Neuronal stem cell (in vitro differentiated cells): ENCODE data around the gene LBX1.

Source experiments
- DNase-seq: peaks from one replicate; pipeline ENCODE4 v3.0.0-alpha.2; 2013; ENCODE audit warnings: low spot score
- H2AFZ ChIP-seq: one replicate; pipeline ENCODE4 v1.6.1; 2013; ENCODE audit warnings: mild to moderate bottlenecking, low read length, inconsistent platforms
- H2AK5ac ChIP-seq: 2 replicates; pipeline ENCODE4 v1.6.1; 2013; ENCODE audit warnings: low read depth, mild to moderate bottlenecking, inconsistent platforms, low read length, moderate library complexity, mixed read lengths
- H2BK120ac ChIP-seq: 2 replicates; pipeline ENCODE4 v1.6.1; 2013; ENCODE audit warnings: low read depth, mild to moderate bottlenecking, inconsistent platforms, low read length, moderate library complexity, mixed read lengths
- H2BK12ac ChIP-seq: one replicate; pipeline ENCODE4 v1.6.1; 2013; ENCODE audit warnings: low read length, inconsistent platforms
- H2BK15ac ChIP-seq: 2 replicates; pipeline ENCODE4 v1.6.1; 2013; ENCODE audit warnings: mild to moderate bottlenecking, low read length, inconsistent platforms, mixed read lengths
- H2BK5ac ChIP-seq: one replicate; pipeline ENCODE4 v1.6.1; 2013; ENCODE audit warnings: inconsistent platforms, mild to moderate bottlenecking, low read length, moderate library complexity
- H3K14ac ChIP-seq: one replicate; pipeline ENCODE4 v1.6.1; 2013; ENCODE audit warnings: low read length, inconsistent platforms
- H3K18ac ChIP-seq: 2 replicates; pipeline ENCODE4 v1.6.1; 2013; ENCODE audit warnings: low read length, inconsistent platforms
- H3K23ac ChIP-seq: 2 replicates; pipeline ENCODE4 v1.6.1; 2013; ENCODE audit warnings: low read depth, mild to moderate bottlenecking, mixed read lengths, low read length, inconsistent platforms; ENCODE audit not compliant: poor library complexity
- H3K27ac ChIP-seq: replicated peaks from 3 replicates; pipeline ENCODE4 v1.5.1; 2013; ENCODE audit warnings: low read length, inconsistent platforms
- H3K27me3 ChIP-seq, 3 experiments: 2 replicates each; pipeline ENCODE4 v1.6.1; 2013; ENCODE audit warnings: low read length in 3 of 3, mild to moderate bottlenecking in 2 of 3, inconsistent platforms in 1 of 3, low read depth in 1 of 3, mixed read lengths in 1 of 3, moderate library complexity in 1 of 3; ENCODE audit not compliant: control insufficient read depth in 3 of 3, insufficient read depth in 3 of 3
- H3K36me3 ChIP-seq, 2 donors: replicated peaks in 1 of 2; 2 replicates each; pipeline ENCODE4 v1.6.1; 2013; ENCODE audit warnings: low read length in 2 of 2; ENCODE audit not compliant: control insufficient read depth in 2 of 2, insufficient read depth in 2 of 2
- H3K4ac ChIP-seq: 2 replicates; pipeline ENCODE4 v1.6.1; 2013; ENCODE audit warnings: inconsistent platforms, mild to moderate bottlenecking, low read length, moderate library complexity
- H3K4me1 ChIP-seq, 2 donors: 1 replicate in 1 of 2; 2 replicates in 1 of 2; pipeline ENCODE4 v1.6.1; 2013; ENCODE audit warnings: low read length in 2 of 2, low read depth in 1 of 2; ENCODE audit not compliant: control insufficient read depth in 2 of 2, insufficient read depth in 1 of 2
- H3K4me2 ChIP-seq: one replicate; pipeline ENCODE4 v1.6.1; 2013; ENCODE audit warnings: mild to moderate bottlenecking, low read length, inconsistent platforms; ENCODE audit not compliant: insufficient read depth, poor library complexity, severe bottlenecking
- H3K4me3 ChIP-seq, 2 donors: 2 replicates each; pipeline ENCODE4 v1.5.1; 2013; ENCODE audit warnings: low read length in 2 of 2, mild to moderate bottlenecking in 2 of 2, inconsistent platforms in 1 of 2, moderate library complexity in 1 of 2
- H3K79me1 ChIP-seq: one replicate; pipeline ENCODE4 v1.6.1; 2013; ENCODE audit warnings: low read depth, mild to moderate bottlenecking, inconsistent platforms, low read length, moderate library complexity
- H3K9ac ChIP-seq: one replicate; pipeline ENCODE4 v1.6.1; 2013; ENCODE audit warnings: mild to moderate bottlenecking, low read depth, low read length, inconsistent platforms; ENCODE audit not compliant: poor library complexity
- H3K9me3 ChIP-seq, 2 donors: replicated peaks in 1 of 2; 2 replicates each; pipeline versions ENCODE3 to v1.6.1; 2013; ENCODE audit warnings: low read length in 2 of 2, mild to moderate bottlenecking in 2 of 2, inconsistent platforms in 1 of 2, low read depth in 1 of 2, mixed read lengths in 1 of 2, moderate library complexity in 1 of 2; ENCODE audit not compliant: control insufficient read depth in 2 of 2, insufficient read depth in 1 of 2
- H4K8ac ChIP-seq: one replicate; pipeline ENCODE4 v1.6.1; 2013; ENCODE audit warnings: low read depth, mild to moderate bottlenecking, inconsistent platforms, low read length, moderate library complexity
- H4K91ac ChIP-seq: one replicate; pipeline ENCODE4 v1.6.1; 2013; ENCODE audit warnings: low read length, low read depth, mild to moderate bottlenecking, inconsistent platforms; ENCODE audit not compliant: poor library complexity
- WGBS, 2 donors: extraction: QIAGEN DNeasy Blood & Tissue Kit; methylation state at CpG; one replicate each; pipeline ENCODE4 v1.1.7; 2013; ENCODE audit warnings: missing lambda C conversion rate in 2 of 2, mixed read lengths in 1 of 2; ENCODE audit not compliant: insufficient read length in 2 of 2, insufficient replicate concordance in 1 of 2; ENCODE audit errors: extremely low coverage in 2 of 2; 5-methylcytosine and 5-hydroxymethylcytosine counted together

Gene LBX1

DNA sequence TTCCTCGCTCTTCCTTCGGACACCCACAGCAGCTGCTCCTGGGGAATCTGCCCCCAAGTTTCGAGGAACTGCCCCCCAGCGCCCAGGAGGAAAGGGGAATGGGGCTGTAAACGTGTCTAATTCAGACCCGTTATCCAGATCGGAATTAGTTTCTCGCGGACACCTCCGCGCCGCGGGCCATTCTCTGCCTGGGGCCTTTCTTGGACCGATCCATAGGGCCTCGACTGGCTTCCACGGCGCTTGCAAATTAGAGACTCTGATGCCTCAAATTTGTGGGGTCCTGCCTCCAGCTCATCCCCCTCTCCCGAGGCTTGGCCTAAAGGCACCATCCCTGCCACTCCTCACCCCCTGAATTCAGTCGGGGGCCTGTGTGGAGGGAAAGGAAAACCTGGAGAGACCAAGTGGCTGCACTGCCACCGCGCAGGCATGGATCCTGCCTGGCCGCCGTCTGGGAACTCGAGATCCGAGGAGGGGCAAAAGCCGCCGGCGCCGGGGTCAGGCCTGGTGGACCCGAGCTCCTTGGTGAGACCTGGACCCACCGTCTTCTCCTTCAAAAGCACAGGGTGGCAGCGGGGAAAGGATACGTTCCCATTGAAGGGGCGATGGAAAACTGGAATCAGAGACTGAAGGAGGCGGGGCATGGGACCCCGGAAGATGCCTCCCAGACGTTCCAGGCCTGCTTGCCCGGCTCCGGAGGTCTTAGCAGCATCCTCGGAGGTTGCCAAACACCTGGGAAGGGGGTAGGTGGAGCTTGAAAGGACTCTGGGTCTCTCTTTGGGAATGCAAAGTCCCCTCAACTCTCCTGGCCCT lies 13.7 kb downstream of the LBX1 start:
- H4K8ac ChIP-seq = no peak overlapping the region
- no peak overlapping the region for H3K23ac ChIP-seq
- no peaks in the 10 kb centered on the region for H3K79me1 ChIP-seq
- H3K9me3 ChIP-seq = peaks cover 2 to 3% of the 10 kb centered on the region in 2 donors
- no peaks in the 10 kb centered on the region for H3K36me3 ChIP-seq
- no peak overlapping the region for H3K9ac ChIP-seq
- no peak overlapping the region for H3K4me3 ChIP-seq
- H3K4me1 ChIP-seq = peaks cover 6 to 8% of the 10 kb centered on the region in 2 donors
- no peak overlapping the region for H3K4ac ChIP-seq
- no peak overlapping the region for H2BK5ac ChIP-seq
- H2AFZ ChIP-seq = peak overlapping the region; percentile 37
- H3K27ac ChIP-seq = no peak overlapping the region
- no peak overlapping the region for H2BK15ac ChIP-seq
- peaks cover 47 to 89% (median 87%) of the 10 kb centered on the region in 3 experiments for H3K27me3 ChIP-seq
- no peak for DNase-seq
- H4K91ac ChIP-seq = no peak overlapping the region
- WGBS, 2 donors = no CpG with 5 or more reads among the region's 40 CpGs
- no peak overlapping the region for H2BK12ac ChIP-seq
- no peak overlapping the region for H2BK120ac ChIP-seq
- no peak overlapping the region for H3K14ac ChIP-seq
- H2AK5ac ChIP-seq = peak overlapping the region; percentile 2
- H3K4me2 ChIP-seq = no peak overlapping the region
- no peak overlapping the region for H3K18ac ChIP-seq

DNA sequence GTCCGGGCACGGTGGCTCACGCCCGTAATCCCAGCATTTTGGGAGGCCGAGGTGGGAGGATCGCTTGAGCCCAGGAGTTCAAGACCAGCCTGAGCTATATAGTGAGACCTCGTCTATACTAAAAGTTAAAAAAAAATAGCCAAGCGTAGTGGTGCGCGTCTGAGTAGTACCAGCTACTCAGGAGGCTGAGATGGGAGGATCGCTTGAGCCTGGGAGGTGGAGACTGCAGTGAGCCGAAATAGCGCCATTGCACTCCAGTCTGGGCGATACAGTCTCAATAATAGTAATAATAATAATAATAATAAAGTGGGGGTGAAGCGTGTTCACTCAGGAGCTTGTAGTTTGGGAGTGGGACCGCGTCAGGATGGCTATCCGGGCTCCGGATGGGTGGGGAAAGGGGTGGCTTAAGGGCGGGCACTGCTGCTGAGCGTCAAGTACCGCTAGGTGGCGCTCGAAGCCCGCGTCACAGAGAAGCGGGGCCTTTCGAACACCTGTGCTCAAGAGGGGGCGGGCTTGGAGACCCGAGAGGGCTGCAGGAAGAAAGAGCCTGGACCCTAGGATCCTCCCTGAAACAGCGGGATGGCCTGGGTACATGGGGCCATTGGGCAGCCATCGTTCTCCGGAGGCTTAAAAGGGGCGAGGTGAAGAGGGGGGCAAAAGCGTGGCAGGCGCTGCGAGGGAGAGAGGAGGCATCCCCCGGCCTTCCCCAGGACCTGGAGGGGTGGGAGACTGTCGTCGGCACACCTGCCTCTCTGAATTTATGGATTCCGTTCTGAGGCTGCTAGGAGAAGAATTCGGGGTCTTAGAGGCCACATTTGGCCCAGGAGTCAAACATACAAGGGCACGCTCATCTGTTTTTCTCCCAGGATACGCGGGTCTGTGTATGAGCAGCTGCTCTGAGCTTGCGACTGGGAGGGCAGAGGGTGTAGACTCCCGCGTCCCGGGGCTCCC lies 14.5 kb downstream of the LBX1 start:
- Histone ChIP-seq H3K4me3 (peak overlapping the region in 1 of 2 donors; percentile 33), H3K79me1 (no peaks in the 10 kb centered on the region), H3K4me1 (peaks cover 6 to 8% of the 10 kb centered on the region in 2 donors), H2BK5ac (no peak overlapping the region), H3K14ac (no peak overlapping the region), H3K4ac (no peak overlapping the region), H2BK12ac (no peak overlapping the region), H3K23ac (no peak overlapping the region), H3K18ac (no peak overlapping the region), H4K8ac (no peak overlapping the region), H3K9ac (no peak overlapping the region), H3K9me3 (peaks cover 2 to 3% of the 10 kb centered on the region in 2 donors), H2AK5ac (no peak overlapping the region), H3K36me3 (no peaks in the 10 kb centered on the region), H2BK120ac (no peak overlapping the region), H3K27me3 (peaks cover 39 to 87% (median 83%) of the 10 kb centered on the region in 3 experiments), H2BK15ac (no peak overlapping the region), H3K4me2 (no peak overlapping the region), H3K27ac (no peak overlapping the region), H4K91ac (no peak overlapping the region), H2AFZ (no peak overlapping the region)
- WGBS, 2 donors = no CpG with 5 or more reads among the region's 49 CpGs
- DNase-seq = peak; percentile 86

DNA sequence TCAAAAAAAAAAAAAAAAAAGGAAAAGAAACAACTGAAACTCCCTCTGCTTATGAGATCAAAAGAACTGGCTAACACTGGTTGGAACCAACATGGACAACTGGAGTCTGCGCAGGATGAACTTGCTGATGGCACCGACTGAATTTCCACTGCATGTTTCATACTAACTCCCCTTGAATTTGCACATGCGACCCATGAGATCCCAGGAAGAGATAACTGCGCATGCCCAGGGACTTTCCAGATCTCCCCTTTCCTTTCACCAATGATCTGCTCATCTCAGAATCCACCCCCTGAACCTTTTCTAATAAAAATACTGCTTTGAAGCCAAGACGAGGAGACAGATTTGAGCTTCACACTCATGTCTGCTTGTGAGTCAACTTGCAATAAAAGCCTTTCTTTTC lies 20.7 kb downstream of the LBX1 start:
- H2BK120ac ChIP-seq = no peak overlapping the region
- no peak overlapping the region for H2BK15ac ChIP-seq
- H2AFZ ChIP-seq = no peak overlapping the region
- H3K9ac ChIP-seq = no peak overlapping the region
- no peak overlapping the region for H2AK5ac ChIP-seq
- no peak for DNase-seq
- H3K27ac ChIP-seq = no peak overlapping the region
- H3K9me3 ChIP-seq = no peaks in the 10 kb centered on the region
- H4K91ac ChIP-seq = no peak overlapping the region
- H3K4me1 ChIP-seq = no peaks in the 10 kb centered on the region
- no peak overlapping the region for H3K14ac ChIP-seq
- H3K23ac ChIP-seq = no peak overlapping the region
- H3K27me3 ChIP-seq = peaks cover 0 to 51% (median 24%) of the 10 kb centered on the region in 3 experiments
- no peaks in the 10 kb centered on the region for H3K36me3 ChIP-seq
- no peaks in the 10 kb centered on the region for H3K79me1 ChIP-seq
- WGBS, 2 donors = no CpG with 5 or more reads among the region's 5 CpGs
- no peak overlapping the region for H2BK12ac ChIP-seq
- H3K4ac ChIP-seq = no peak overlapping the region
- no peak overlapping the region for H3K4me3 ChIP-seq
- H2BK5ac ChIP-seq = no peak overlapping the region
- H3K18ac ChIP-seq = no peak overlapping the region
- H4K8ac ChIP-seq = no peak overlapping the region
- H3K4me2 ChIP-seq = no peak overlapping the region

DNA sequence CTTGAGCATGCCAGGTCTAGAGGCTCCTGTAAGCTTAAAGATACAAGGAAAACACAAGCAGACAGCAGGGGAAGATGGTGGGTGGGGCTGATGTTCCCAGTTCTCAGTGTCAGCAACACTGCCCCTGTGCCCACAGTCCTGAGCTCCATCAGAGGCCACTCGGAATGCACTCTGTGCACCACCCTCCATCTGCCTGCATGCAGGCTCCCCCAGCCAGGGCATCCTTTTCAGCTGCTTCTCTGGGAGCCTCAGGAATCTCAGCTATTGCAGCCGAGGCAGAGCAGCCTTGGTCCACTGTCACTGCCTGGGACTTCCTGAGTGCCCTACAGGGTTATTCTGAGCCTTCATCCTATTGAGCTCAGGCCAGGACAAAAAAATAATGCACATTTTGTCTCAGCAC lies 22.2 kb downstream of the LBX1 start:
- Histone ChIP-seq H3K27me3 (peaks cover 0 to 49% (median 16%) of the 10 kb centered on the region in 3 experiments), H3K18ac (no peak overlapping the region), H2AFZ (no peak overlapping the region), H3K23ac (no peak overlapping the region), H3K79me1 (no peaks in the 10 kb centered on the region), H2AK5ac (no peak overlapping the region), H3K27ac (no peak overlapping the region), H3K4ac (no peak overlapping the region), H3K14ac (no peak overlapping the region), H2BK120ac (no peak overlapping the region), H2BK12ac (no peak overlapping the region), H3K9ac (peak overlapping the region; percentile 9), H3K4me1 (no peaks in the 10 kb centered on the region), H4K91ac (no peak overlapping the region), H3K4me3 (peak overlapping the region in 1 of 2 donors; percentile 21), H2BK5ac (no peak overlapping the region), H3K36me3 (no peaks in the 10 kb centered on the region), H3K4me2 (no peak overlapping the region), H4K8ac (no peak overlapping the region), H3K9me3 (no peaks in the 10 kb centered on the region), H2BK15ac (no peak overlapping the region)
- WGBS, 2 donors = no CpG with 5 or more reads among the region's 2 CpGs
- no peak for DNase-seq
